ENCODE measurements around the gene PEAK1.

Gene PEAK1

DNA sequence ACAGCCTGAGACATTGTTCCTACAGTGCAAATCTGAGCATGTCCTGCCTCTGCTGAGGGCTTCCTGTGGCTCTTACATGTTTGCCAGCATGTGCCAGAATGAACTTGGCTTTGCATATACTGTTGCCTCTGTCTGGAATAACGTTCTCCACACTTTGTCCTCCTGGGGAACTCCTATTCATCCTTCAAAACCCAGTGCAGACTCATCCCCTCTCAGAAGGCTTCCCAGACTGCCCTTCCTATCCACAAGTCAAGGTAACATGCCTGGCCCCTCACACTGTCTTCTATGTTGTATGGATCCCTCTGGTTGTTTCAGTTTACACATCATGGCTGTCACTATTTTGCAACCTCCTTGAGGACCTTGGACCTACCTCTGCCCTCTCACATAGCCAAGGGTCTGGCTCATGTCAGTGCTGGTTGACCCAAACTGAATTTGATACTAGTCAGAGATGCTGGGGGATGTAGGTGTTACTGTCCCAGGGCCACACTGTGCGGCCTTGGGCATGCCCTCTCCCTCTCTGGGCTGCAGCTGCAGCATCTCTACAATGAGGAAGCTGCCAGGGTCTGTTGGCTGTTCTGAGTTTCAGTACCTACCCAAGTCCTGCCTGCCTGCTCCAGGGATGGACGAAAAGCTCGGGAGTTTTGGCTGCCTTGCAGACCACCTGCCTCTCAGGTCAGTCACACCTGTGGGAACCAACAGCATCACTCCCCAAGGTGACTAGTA, 320.0 kb downstream of the PEAK1 start:
- DNase-seq (no peak), ATAC-seq (replicated peaks) (peak; percentile 36 to 65)
- H3K4me3 Mint-ChIP-seq: no peak overlapping the region
- no peaks in the 10 kb centered on the region for H3K27me3 Mint-ChIP-seq
- H3K9me3 Mint-ChIP-seq: no peaks in the 10 kb centered on the region
- H3K27ac Mint-ChIP-seq: peak overlapping the region; percentile 33
- H3K36me3 Mint-ChIP-seq: no peaks in the 10 kb centered on the region
- peaks cover 9 to 27% of the 10 kb centered on the region in 2 donors for H3K4me1 Mint-ChIP-seq

- no peaks in the 10 kb centered on the region for H3K27me3 Mint-ChIP-seq
- H3K9me3 Mint-ChIP-seq: no peaks in the 10 kb centered on the region
- no peak for ATAC-seq (replicated peaks)
- no peak for DNase-seq
- H3K4me1 Mint-ChIP-seq: peaks cover 7 to 20% of the 10 kb centered on the region in 2 donors
- no peak overlapping the region for H3K4me3 Mint-ChIP-seq
- H3K36me3 Mint-ChIP-seq: no peaks in the 10 kb centered on the region
- no peak overlapping the region for H3K27ac Mint-ChIP-seq
Observed at GRCh38 chr15:77098572-77098971, 321.3 kb downstream of the PEAK1 start.

- H3K9me3 Mint-ChIP-seq: peaks cover 0 to 2% of the 10 kb centered on the region in 2 donors
- peak overlapping the region; percentile 47 for H3K27ac Mint-ChIP-seq
- ATAC-seq (replicated peaks): no peak
Observed at GRCh38 chr15:77097921-77098320, 322.0 kb downstream of the PEAK1 start.

DNA sequence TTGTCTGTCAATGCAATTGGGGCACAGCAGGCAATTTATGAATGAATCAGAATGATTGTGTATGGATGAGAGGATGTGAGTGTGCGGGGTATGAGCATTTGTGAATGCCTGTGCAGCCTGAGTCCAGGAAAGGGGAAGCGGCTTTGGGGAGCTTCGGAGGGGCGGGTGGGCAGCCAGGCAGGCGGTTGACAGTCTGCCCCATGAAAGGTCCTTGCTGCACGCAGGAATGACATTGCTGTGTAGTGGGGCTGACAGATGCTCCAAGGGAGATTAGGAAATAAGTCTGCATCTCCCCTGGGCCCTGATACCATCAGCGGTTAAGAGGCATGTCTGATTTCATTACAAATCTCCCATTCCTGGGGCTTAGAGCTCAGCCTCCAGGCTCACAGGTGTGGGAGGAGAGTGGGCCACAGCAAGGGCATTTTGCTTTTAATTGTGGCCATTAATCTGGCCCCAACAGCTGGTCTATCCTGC, 322.6 kb downstream of the PEAK1 start:
- Mint-ChIP-seq H3K4me3 (no peak overlapping the region), H3K27me3 (no peaks in the 10 kb centered on the region), H3K27ac (no peak overlapping the region), H3K36me3 (no peaks in the 10 kb centered on the region), H3K9me3 (peaks cover 0 to 2% of the 10 kb centered on the region in 2 donors), H3K4me1 (peaks cover 7 to 20% of the 10 kb centered on the region in 2 donors)
- ATAC-seq (replicated peaks): no peak
- DNase-seq: no peak

More at GRCh38 chr15:77097921-77098320, 322.0 kb downstream of the PEAK1 start:
- peaks cover 7 to 20% of the 10 kb centered on the region in 2 donors for H3K4me1 Mint-ChIP-seq
- no peaks in the 10 kb centered on the region for H3K27me3 Mint-ChIP-seq
- no peaks in the 10 kb centered on the region for H3K36me3 Mint-ChIP-seq
- no peak for DNase-seq
- no peak overlapping the region for H3K4me3 Mint-ChIP-seq

- peaks cover 7 to 20% of the 10 kb centered on the region in 2 donors for H3K4me1 Mint-ChIP-seq
- no peaks in the 10 kb centered on the region for H3K36me3 Mint-ChIP-seq
- H3K27ac Mint-ChIP-seq: no peak overlapping the region
- no peaks in the 10 kb centered on the region for H3K27me3 Mint-ChIP-seq
- no peak overlapping the region for H3K4me3 Mint-ChIP-seq
- no peak for DNase-seq
- ATAC-seq (replicated peaks): no peak
- H3K9me3 Mint-ChIP-seq: peaks cover 0 to 2% of the 10 kb centered on the region in 2 donors
Observed at GRCh38 chr15:77096541-77096940, 323.4 kb downstream of the PEAK1 start.

GRCh38 chr15:77096138-77096537, 323.8 kb downstream of the PEAK1 start:
- no peak overlapping the region for H3K4me3 Mint-ChIP-seq
- H3K27me3 Mint-ChIP-seq: no peaks in the 10 kb centered on the region
- peaks cover 0 to 2% of the 10 kb centered on the region in 2 donors for H3K9me3 Mint-ChIP-seq
- no peaks in the 10 kb centered on the region for H3K36me3 Mint-ChIP-seq
- ATAC-seq (replicated peaks) (no peak), DNase-seq (no peak)
- no peak overlapping the region for H3K27ac Mint-ChIP-seq
- peaks cover 7 to 20% of the 10 kb centered on the region in 2 donors for H3K4me1 Mint-ChIP-seq

- Mint-ChIP-seq H3K4me1 (peaks cover 1 to 13% of the 10 kb centered on the region in 2 donors), H3K36me3 (no peaks in the 10 kb centered on the region), H3K27ac (no peak overlapping the region), H3K9me3 (peaks cover 0 to 2% of the 10 kb centered on the region in 2 donors), H3K27me3 (no peaks in the 10 kb centered on the region), H3K4me3 (no peak overlapping the region)
- DNase-seq (no peak), ATAC-seq (replicated peaks) (no peak)
Observed at GRCh38 chr15:77094397-77095030, 325.4 kb downstream of the PEAK1 start.

GRCh38 chr15:77093436-77093835, 326.5 kb downstream of the PEAK1 start:
- no peak overlapping the region for H3K4me3 Mint-ChIP-seq
- H3K9me3 Mint-ChIP-seq: peaks cover 0 to 2% of the 10 kb centered on the region in 2 donors
- no peaks in the 10 kb centered on the region for H3K36me3 Mint-ChIP-seq
- DNase-seq (no peak), ATAC-seq (replicated peaks) (no peak)
- H3K27me3 Mint-ChIP-seq: no peaks in the 10 kb centered on the region
- peaks cover 0 to 11% of the 10 kb centered on the region in 2 donors for H3K4me1 Mint-ChIP-seq
- no peak overlapping the region for H3K27ac Mint-ChIP-seq

- DNase-seq (no peak), ATAC-seq (replicated peaks) (no peak)
- H3K9me3 Mint-ChIP-seq: peaks cover 0 to 2% of the 10 kb centered on the region in 2 donors
- H3K27me3 Mint-ChIP-seq: no peaks in the 10 kb centered on the region
- H3K4me1 Mint-ChIP-seq: peaks cover 0 to 6% of the 10 kb centered on the region in 2 donors
- H3K36me3 Mint-ChIP-seq: no peaks in the 10 kb centered on the region
- no peak overlapping the region for H3K27ac Mint-ChIP-seq
- no peak overlapping the region for H3K4me3 Mint-ChIP-seq
Observed at GRCh38 chr15:77091097-77091496, 328.8 kb downstream of the PEAK1 start.

- ATAC-seq (replicated peaks): no peak
- Mint-ChIP-seq H3K9me3 (peaks cover 3 to 4% of the 10 kb centered on the region in 2 donors), H3K4me1 (peaks cover 32 to 45% of the 10 kb centered on the region in 2 donors), H3K4me3 (no peak overlapping the region), H3K36me3 (no peaks in the 10 kb centered on the region), H3K27ac (no peak overlapping the region), H3K27me3 (no peaks in the 10 kb centered on the region)
- no peak for DNase-seq
Observed at GRCh38 chr15:77087213-77087612, 332.7 kb downstream of the PEAK1 start.

- Mint-ChIP-seq H3K36me3 (no peaks in the 10 kb centered on the region), H3K27me3 (no peaks in the 10 kb centered on the region), H3K4me3 (no peak overlapping the region), H3K9me3 (peaks cover 3 to 4% of the 10 kb centered on the region in 2 donors), H3K27ac (peak overlapping the region; percentile 65), H3K4me1 (peaks cover 42 to 56% of the 10 kb centered on the region in 2 donors)
- peak; percentile 41 to 56 for ATAC-seq (replicated peaks)
- no peak for DNase-seq
Observed at GRCh38 chr15:77085297-77085696, 334.6 kb downstream of the PEAK1 start.

- ATAC-seq (replicated peaks) (peak; percentile 16 to 26), DNase-seq (no peak)
- Mint-ChIP-seq H3K4me3 (no peak overlapping the region), H3K27ac (peak overlapping the region; percentile 70), H3K27me3 (no peaks in the 10 kb centered on the region), H3K9me3 (peaks cover 3 to 4% of the 10 kb centered on the region in 2 donors), H3K36me3 (no peaks in the 10 kb centered on the region), H3K4me1 (peaks cover 42 to 56% of the 10 kb centered on the region in 2 donors)
Observed at GRCh38 chr15:77084436-77084835, 335.5 kb downstream of the PEAK1 start.

DNA sequence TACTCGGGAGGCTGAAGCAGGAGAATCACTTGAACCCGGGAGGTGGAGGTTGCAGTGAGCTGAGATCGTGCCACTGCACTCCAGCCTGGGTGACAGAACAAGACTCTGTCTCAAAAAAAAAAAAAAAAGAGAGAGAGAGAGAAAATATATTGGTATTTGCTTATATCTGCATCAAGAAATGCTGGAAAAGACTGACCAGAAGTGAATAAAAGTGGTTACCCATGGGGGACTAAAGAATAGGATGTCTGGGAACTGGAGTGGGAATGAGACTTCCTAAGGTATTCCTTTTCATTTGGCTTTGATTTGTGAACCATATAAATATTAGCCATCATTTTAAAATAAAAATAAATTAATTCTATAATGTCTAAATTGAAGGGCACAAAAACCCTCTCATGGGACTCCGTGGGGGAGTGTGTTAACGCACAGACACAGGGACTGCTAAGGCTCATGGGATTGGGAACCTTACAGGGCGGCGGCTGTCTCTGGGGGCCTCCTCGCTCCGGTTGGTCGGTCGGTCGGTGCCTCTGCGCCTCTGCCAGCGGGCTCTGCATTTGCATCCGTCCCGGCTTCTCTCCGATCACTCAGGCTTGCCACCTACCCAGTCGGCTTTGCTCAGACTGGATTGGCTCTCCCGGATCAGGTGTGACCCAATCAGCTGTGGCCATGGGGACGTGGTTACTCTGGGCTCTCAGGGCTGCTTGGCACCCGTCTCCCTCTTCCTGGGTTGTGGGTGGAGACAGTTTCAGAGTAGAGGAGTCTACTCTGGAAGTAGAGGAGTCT, 336.3 kb downstream of the PEAK1 start:
- DNase-seq: peak; percentile 70
- Mint-ChIP-seq H3K9me3 (peaks cover 3 to 4% of the 10 kb centered on the region in 2 donors), H3K36me3 (no peaks in the 10 kb centered on the region), H3K4me3 (peak overlapping the region; percentile 72 to 76), H3K27ac (peak overlapping the region; percentile 89), H3K4me1 (peaks cover 42 to 56% of the 10 kb centered on the region in 2 donors), H3K27me3 (no peaks in the 10 kb centered on the region)
- ATAC-seq (replicated peaks): peak; percentile 87 to 89

- Mint-ChIP-seq H3K4me1 (peaks cover 42 to 51% of the 10 kb centered on the region in 2 donors), H3K36me3 (no peaks in the 10 kb centered on the region), H3K9me3 (peaks cover 3 to 4% of the 10 kb centered on the region in 2 donors), H3K27ac (peak overlapping the region; percentile 63), H3K4me3 (peak overlapping the region; percentile 33 to 40), H3K27me3 (no peaks in the 10 kb centered on the region)
- DNase-seq (no peak), ATAC-seq (replicated peaks) (peak; percentile 50 to 62)
Observed at GRCh38 chr15:77081971-77082370, 337.9 kb downstream of the PEAK1 start.
